Fibroblast of upper back skin (primary cell): ENCODE data around the gene DDX41.
A peak's percentile ranks its signal among the peaks of the same experiment; 100 is the strongest.
"Not testable (repeated sequence)": the region's sequence is repeated elsewhere in the genome, so short reads cannot be mapped to it uniquely, and the experiment has no call there.

Experiments
- DNase-seq: peaks from one replicate; pipeline ENCODE4 v3.0.0-alpha.2; 2013

DDX41 gene

GRCh38 chr5:177516601-177517568, at the start of gene DDX41:
TSS of gene DDX41 (minus strand) at chr5:177516961. CDS start at chr5:177516945, 16 bp downstream.
- peak; percentile 99 for DNase-seq

- no peak for DNase-seq
Observed at GRCh38 chr5:177565046-177565445, 48.3 kb upstream of the DDX41 start.

- DNase-seq: not testable (repeated sequence)
Observed at GRCh38 chr5:177559446-177559941, 42.7 kb upstream of the DDX41 start.

GRCh38 chr5:177557796-177558195, 41.0 kb upstream of the DDX41 start:
- DNase-seq: no peak

- no peak for DNase-seq
Observed at GRCh38 chr5:177557041-177557647, 40.4 kb upstream of the DDX41 start.

GRCh38 chr5:177555665-177556064, 38.9 kb upstream of the DDX41 start:
- no peak for DNase-seq

- DNase-seq: no peak
Observed at GRCh38 chr5:177555228-177555627, 38.5 kb upstream of the DDX41 start.

GRCh38 chr5:177554474-177555111, 37.8 kb upstream of the DDX41 start, which contains the start of gene FAM193B:
TSS of gene FAM193B (minus strand) at chr5:177554563. CDS start at chr5:177554458, 105 bp downstream.
- DNase-seq: peak; percentile 91

- no peak for DNase-seq
Observed at GRCh38 chr5:177553671-177554429, 37.1 kb upstream of the DDX41 start.

- DNase-seq: no peak
Observed at GRCh38 chr5:177552839-177553455, 36.2 kb upstream of the DDX41 start.

- no peak for DNase-seq
Observed at GRCh38 chr5:177550122-177550521, 33.4 kb upstream of the DDX41 start.

GRCh38 chr5:177548495-177548894, 31.7 kb upstream of the DDX41 start:
- DNase-seq: no peak

GRCh38 chr5:177547736-177548135, 31.0 kb upstream of the DDX41 start:
- DNase-seq: no peak

GRCh38 chr5:177546258-177546741, 29.5 kb upstream of the DDX41 start:
- DNase-seq: peak; percentile 98

GRCh38 chr5:177545487-177546257, 28.9 kb upstream of the DDX41 start:
- DNase-seq: peak; percentile 95

GRCh38 chr5:177542816-177543465, 26.2 kb upstream of the DDX41 start:
- no peak for DNase-seq

- no peak for DNase-seq
Observed at GRCh38 chr5:177540438-177540837, 23.7 kb upstream of the DDX41 start.

GRCh38 chr5:177539411-177539810, 22.6 kb upstream of the DDX41 start:
- DNase-seq: peak; percentile 86

- DNase-seq: no peak
Observed at GRCh38 chr5:177538876-177539275, 22.1 kb upstream of the DDX41 start.
